DMS79 treated with DMSO at 0.1 percent for 48 hours (cell line): ENCODE measurements around the gene ZNF235.
"Not testable (repeated sequence)": the region's sequence is repeated elsewhere in the genome, so short reads cannot be mapped to it uniquely, and the experiment has no call there.

Experiments used
- DNase-seq: peaks from one replicate; lab custom pipeline; 2025; lab: John Stamatoyannopoulos, UW

Gene ZNF235

DNA sequence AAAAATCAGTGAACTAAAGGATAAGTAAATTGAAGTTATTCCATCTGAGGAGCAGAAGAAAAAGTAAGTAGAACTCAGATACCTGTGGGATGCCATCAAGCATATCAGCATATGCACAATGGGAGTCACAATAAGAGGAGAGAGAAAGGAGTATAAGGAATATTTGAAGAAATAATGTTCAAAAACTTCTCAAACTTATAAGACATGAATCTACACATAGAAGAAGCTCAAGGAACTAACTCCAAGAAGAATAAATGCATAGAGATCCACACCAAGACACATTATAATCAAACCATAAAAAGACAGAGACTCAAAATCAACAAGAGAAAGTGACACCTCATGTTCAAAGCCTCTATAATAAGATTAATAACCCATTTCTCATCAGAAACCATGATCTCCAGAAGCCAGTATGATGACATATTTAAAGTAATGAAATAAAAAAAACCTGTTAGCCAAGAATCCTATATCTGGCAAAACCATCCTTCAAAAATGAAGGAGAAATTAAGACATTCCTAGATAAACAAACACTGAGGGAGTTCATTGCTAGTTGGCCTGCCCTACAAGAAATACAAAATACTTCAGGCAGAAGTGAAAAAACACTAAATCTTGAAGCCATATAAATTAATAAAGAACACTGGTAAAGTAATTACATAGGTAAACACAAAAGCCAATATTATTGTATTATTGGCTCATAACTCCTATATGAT lies 49.0 kb downstream of the ZNF235 start:
- no peak for DNase-seq

DNA sequence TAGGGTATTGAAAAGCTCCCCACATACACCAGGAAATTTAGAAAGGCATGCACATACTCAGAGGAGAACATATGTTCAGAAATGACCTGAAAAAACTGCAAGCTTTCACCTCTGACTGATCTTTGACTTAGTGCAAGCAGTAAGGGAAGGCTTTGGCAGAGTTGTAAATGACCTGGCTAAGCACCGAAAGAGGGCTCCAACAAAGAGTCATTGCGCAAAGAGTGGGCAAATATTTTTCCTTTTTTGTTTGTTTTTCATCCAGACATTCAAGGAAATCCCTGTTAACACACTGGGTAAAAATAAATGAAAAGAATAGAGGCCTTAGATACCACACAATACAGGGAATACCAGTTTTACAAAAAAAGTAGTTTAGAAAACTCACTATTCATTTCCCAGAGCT lies 50.3 kb downstream of the ZNF235 start:
- no peak for DNase-seq

DNA sequence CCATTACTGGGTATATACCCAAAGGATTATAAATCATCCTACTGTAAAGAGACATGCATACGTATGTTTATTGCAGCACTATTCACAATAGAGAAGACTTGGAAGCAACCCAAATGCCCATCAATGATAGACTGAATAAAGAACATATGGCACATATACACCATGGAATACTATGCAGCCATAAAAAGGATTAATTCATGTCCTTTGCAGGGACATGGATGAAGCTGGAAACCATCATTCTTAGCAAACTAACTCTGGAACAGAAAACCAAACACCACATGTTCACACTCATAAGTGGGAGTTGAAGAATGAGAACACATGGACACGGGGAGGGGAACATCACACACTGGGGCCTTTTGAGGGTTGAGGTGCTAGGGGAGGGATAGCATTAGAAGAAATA lies 51.4 kb downstream of the ZNF235 start:
- DNase-seq: not testable (repeated sequence)

DNA sequence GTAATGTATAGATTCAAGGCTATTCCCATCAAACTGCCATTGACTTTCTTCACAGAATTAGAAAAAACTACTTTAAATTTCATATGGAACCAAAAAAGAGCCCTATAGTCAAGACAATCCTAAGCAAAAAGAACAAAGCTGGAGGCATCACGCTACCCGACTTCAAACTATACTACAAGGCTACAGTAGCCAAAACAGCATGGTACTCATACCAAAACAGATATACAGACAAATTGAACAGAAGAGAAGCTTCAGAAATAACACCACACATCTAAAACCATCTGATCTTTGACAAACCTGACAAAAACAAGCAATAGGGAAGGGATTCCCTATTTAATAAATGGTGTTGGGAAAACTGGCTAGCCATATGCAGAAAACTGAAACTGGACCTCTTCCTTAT lies 52.5 kb downstream of the ZNF235 start:
- not testable (repeated sequence) for DNase-seq

DNA sequence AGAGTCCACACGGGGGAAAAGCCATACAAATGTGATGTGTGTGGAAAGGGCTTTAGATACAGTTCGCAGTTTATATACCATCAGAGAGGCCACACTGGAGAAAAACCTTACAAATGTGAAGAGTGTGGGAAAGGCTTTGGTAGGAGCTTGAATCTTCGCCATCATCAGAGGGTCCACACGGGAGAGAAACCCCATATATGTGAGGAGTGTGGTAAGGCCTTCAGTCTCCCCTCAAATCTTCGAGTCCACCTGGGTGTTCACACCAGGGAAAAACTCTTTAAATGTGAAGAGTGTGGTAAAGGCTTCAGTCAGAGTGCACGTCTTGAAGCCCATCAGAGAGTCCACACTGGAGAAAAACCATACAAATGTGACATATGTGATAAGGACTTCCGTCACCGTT lies 68.4 kb downstream of the ZNF235 start:
- no peak for DNase-seq
